ENCODE measurements around the gene NACC2.
"Not testable (repeated sequence)": the region's sequence is repeated elsewhere in the genome, so short reads cannot be mapped to it uniquely, and the experiment has no call there.

Gene NACC2

DNA sequence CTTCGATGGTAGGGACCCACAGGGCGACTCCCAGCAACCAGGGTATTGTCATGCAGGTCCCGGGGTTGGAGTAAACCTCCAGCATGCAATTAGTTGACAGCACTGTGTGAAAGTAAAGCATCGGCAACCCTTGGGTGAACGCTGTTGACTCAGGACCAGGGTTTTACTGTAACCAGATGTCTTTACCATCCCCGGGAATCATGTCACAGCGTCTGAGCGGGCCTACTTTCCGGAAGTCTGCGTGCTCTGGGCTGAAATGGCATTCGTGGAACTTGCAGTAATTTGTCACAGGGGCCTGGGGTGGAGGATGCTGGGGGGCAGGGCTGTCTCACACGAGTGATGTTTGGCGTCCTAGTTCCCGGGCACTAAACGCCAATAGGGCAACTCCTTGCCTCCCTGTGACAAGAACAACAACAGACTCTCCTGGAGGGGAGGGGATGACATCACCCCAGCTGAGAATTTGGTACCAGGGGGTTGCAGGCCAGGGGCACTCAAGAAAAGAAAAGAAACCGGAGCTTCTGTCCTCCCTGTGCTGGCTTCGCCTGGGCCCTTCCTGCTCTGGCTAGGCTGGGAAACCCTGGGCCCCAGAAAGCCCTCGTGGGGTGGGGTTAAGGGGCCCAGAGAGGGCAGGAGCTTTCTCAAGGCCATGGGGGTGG, 123.8 kb downstream of the NACC2 start:
- no peak for DNase-seq

DNA sequence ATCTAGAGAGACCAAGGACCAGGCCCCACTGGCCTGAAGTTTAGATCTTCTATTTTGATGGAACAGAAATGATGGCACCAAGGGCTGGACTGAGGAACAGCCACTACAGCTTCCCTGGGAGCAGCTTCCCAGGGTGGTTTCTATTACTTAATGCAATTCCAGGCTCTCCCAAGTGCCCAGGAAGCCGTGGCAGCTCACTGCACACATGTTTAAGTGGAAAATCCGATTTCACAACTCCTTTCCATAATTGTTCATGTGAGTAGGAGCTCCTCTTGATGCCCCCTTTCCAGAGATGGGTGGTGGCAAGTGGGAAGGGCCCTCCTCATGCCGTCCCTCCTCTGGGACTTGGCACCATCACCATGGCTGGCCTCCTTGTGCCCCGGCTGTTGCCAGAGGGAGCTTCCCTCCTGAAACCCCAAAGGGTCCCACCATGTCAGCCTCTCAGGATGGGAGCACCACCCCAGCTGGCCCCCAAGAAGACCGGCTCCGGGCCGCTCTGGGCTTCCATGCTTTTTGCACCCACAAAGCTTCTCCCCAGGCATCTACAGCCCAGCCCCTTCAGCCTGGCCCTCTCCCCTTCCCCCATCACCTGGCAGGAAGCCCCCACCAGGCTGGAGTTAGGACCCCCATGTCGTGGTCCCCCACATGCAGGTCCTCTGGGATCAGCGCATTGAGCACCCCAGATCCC, 124.8 kb downstream of the NACC2 start:
- DNase-seq: no peak

DNA sequence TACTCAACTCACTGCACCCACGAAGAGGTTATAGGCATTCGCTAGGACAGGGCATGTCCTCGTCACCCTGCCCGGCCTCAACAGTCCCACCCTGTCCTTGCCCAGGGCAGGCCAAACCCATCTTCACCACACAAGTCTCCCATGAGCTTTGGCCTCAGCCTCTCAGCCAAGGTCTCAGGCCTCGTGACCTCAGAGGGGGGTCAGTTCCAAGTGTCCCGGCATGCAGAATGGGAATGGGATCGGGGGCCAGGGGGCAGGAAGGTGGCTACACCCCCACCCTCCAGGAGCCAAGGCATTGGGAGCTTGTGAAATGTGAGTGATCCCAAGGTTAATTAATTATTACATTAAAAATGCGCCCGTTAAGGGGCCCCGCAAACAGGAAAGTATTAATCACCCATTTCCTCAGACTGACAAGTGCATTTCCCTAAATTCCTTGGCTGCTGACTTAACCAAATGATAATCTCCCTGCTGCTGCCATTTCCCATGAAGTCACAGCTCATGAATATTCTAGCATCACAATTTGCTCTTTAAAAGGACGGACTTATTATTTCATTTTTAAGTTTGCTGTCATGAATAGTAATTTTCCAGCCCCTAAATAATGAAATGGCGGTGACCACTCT, 125.9 kb downstream of the NACC2 start:
- no peak for DNase-seq

DNA sequence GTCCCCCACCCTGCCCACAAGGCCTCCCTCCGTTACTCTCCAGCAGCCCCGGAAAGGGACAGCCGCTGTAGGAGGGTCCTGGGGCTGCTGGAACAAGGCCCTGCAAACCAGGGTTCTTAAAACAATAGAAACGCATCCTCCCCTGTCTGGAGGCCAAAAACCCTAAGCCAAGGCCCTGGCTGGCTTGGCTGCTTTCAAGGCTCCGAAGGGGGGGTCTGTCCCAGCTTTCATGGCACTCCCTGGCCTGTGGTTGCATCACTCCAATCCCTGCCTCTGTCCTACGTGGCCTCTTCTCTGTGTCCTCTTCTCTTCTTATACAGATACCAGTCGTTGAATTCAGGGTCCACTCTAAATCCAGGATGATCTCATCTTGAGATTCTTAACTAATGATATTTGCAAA, 126.5 kb downstream of the NACC2 start:
- no peak for DNase-seq

- DNase-seq: no peak
Observed at GRCh38 chr9:135968083-135968476, 127.0 kb downstream of the NACC2 start.

DNA sequence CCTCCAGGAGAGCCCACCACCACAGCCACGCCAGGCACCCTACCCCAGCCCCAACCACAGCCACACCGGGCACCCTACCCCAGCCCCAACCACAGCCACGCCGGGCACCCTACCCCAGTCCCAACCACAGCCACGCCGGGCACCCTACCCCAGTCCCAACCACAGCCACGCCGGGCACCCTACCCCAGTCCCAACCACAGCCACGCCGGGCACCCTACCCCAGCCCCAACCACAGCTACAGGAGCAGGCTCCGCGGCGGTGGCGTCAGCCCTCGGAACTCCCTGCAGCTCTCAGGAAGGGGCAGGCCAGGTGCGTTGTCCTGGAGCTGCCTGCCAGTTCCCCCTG, 128.2 kb downstream of the NACC2 start:
- DNase-seq: not testable (repeated sequence)

GRCh38 chr9:135965124-135965756, 129.8 kb downstream of the NACC2 start:
- no peak for DNase-seq

- no peak for DNase-seq
Observed at GRCh38 chr9:135963938-135964337, 131.2 kb downstream of the NACC2 start.

DNA sequence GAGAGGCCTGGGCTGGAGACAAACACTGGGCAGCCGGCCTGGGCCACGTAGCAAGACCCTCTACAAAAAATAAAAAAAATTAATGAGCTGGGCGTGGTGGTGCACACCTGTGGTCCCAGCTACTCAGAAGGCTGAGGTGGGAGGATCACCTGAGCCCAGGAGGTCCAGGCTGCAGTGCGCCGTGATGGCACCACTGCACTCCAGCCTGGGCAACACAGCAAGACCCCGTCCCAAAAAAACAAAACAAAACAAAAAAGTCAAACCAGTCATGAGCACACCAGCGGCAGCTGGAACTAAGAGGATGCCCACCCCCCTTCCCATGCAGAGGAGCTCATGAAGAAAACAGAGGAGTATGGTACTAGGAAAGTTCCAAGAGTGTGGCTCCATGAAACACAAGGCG, 131.8 kb downstream of the NACC2 start:
- no peak for DNase-seq

DNA sequence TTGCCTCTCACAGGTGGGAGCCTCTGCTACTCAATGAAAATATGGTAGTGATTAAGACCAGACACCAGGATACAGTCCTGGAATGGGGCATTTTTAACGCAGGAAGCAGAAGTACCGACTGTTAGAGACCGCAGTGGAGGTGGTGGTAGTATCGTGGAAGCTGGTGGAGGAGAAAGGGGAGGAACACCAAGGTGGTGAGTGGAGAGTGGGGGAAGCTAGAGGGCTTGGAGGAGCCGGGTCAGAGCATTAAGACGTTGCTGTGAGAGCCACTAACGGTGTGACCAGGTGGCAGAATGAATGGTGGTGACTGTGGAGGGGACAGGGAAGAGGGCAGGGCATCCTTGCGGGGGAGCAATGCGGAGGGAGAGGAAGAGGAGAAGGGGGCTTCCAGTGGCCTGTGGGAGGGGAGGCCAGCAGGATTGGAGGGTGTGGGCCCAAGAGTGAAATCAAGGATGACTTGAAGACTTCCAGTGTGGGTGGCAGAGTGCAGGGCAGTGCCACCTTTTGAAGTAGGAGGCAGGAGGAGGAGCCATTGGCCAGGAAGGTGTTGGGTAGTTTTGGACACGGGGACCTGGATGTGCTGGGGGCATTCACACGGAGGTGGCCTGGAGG, 132.3 kb downstream of the NACC2 start:
- DNase-seq: no peak

- no peak for DNase-seq
Observed at GRCh38 chr9:135961811-135962695, 133.0 kb downstream of the NACC2 start.

- peak; percentile 79 for DNase-seq
Observed at GRCh38 chr9:135961277-135961715, 133.8 kb downstream of the NACC2 start, which contains the start of gene UBAC1. Gene UBAC1, minus strand, starts transcription at chr9:135961373. Its CDS starts 211 bp downstream, at chr9:135961162.

GRCh38 chr9:135960411-135961276, 134.4 kb downstream of the NACC2 start:
- no peak for DNase-seq

DNA sequence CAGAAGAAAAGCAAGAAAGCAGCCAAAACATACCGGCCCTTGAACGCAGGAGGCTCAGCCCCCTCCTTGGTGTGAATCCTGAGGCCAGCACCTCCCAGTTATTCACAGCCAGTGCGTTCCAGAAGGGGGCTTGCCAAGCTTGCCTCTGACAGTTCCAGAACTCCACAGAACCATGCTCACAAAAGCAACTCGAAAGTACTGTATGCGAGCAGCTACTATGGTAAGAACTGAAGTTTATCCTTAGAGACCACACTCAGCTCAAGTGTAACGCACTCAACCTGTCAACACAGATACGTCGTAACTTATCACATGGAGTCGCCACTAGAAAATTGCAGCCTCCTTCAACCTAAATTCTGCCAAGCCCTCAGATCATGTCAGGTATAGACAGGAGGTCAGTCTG, 135.3 kb downstream of the NACC2 start:
- DNase-seq: no peak

DNA sequence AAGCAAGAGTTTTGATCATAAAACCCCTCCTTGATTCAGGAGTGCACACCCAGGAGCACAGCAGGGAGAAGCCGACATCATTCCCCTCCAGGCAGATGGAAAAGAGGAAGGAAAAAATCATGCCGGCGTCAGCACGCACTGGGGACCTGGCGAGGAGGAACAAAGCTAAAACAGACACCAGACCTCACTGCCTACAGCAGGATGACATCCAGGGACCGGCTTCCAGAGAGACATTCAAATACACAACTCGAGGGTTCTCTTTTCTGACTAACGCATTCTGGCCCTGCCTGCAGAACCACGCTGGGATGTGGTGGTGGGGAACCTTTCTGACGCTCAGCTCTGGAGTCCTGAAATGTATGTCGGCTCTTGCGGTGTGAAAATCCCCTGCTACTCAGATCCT, 136.6 kb downstream of the NACC2 start:
- no peak for DNase-seq

DNA sequence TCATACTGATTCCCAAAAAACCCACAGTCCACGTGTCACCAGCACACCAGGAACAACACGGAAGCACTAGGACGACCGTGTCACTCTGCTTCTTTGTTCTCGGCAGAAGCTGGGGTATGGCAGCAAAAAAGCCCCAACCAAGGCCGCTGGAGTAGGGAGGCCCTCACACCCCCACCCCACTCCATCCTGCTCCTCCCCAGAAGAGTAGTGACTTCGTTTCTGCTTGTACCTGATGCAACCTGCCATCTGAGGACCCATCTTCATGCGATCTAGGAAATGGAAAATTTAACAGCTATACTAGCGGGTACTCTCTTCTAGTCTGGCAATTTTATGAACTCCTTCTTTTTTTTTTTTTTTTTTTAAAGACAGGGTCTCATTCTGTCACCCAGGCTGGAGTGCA, 137.7 kb downstream of the NACC2 start:
- DNase-seq: no peak

DNA sequence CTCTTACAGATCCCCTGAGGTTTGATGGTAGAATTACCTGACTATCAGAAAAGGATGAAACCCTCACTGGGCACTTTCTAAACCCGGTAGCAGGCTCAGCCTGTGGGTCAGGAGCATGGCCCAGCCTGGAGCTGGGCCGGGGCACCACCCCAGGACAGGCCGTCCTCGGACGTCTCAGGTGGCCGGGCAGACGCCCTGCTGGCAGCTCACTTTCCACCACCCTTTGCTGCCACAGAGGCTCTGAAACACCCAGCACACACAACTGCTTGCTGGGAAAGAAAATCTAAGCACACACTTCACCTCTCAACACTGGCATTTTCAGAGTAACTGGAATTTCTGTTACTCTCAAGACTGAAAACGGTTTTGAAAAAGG, 138.3 kb downstream of the NACC2 start:
- DNase-seq: no peak

Data from NCI-H1694 (cell line).